ENCODE results near the gene MGLL.

The MGLL gene

DNA sequence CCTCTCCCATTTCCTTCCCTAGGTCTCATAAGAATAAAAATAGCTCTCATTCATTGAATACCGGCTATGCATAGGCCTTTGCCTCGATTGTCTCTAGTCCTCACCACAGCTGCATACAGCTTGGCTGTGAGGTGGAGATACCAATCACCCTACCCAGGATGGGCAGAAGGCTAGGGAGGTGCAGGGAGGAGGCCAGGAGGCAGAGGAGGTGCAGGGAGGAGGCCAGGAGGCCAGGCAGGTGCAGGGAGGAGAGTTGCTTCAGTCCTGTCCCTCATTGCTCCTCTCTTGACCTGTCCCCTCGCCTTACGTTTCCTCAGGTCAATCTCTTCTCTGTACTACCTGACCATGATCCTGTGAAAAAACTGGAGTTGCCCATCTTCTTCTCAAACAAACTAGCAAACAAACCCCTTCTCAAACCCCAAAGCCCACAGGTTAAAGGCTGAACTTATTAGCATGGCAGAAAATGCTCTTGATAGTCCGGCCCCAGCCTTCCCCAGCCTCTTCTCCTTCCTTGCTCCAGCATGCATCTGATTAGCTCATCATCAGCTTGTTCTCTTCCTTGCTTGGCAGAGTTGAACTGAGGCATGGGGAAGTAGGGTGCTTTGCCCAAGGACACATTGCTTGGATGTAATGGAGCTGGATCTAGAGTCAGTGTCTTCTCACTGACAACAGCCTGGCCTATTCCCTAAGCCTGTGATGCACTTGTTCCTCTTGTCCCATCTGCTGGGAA lies 177.5 kb downstream of the MGLL start:
- DNase-seq, result no peak

- no peak for DNase-seq
Observed at GRCh38 chr3:127640042-127640355, 182.3 kb downstream of the MGLL start.

DNA sequence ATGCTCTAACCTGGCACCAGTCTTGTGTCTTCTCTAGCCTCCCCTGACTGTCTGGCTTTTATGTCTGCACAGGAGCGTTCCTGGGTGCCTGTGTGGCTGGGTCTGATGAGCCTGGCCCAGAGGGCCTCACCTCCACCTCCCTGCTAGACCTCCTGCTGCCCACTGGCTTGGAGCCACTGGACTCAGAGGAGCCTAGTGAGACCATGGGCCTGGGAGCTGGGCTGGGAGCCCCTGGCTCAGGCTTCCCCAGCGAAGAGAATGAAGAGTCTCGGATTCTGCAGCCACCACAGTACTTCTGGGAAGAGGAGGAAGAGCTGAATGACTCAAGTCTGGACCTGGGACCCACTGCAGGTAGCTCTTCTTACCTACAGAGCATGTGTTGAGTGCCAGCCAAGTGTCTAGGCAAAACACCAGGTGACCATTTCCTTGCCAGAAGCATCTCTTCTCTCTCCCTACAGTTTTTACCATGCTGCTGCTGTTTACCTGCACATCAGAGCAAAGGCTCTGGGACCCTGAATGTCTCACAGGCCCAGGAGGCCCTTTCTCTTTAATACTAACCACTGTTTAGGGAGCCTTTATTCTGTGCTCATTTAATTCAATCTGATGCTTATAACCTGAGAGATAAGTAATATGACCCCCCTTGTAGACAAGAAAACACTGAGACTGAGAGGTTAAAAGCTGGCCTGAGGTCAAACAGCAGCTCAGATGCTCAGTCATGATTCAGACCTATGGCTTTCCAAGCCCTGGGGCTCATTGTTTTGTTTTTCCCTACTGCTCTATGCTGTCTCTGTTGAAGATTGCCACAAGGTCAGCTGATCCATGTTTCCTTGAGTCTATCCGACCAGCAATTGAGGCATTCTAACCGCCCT lies 182.9 kb downstream of the MGLL start:
- no peak for DNase-seq
